GM21381 (cell line): ENCODE measurements around the gene WWOX.

Experiments
- ATAC-seq: cut with Tn5 transposase; IDR thresholded peaks from one replicate; pipeline ENCODE4 v1.9.1; 2021; ENCODE audit warnings: mild to moderate bottlenecking, moderate library complexity; ENCODE audit not compliant: unreplicated experiment

The WWOX gene

GRCh38 chr16:78552716-78553115 lies 453.3 kb downstream of the WWOX start:
- ATAC-seq, result no peak

- ATAC-seq, result no peak
Observed at GRCh38 chr16:78553268-78554039, 454.0 kb downstream of the WWOX start.

GRCh38 chr16:78556421-78556820 lies 457.0 kb downstream of the WWOX start:
- no peak for ATAC-seq

GRCh38 chr16:78560997-78561396 lies 461.5 kb downstream of the WWOX start:
- no peak for ATAC-seq

GRCh38 chr16:78562111-78562510 lies 462.7 kb downstream of the WWOX start:
- ATAC-seq, result no peak

- ATAC-seq, result no peak
Observed at GRCh38 chr16:78562650-78563049, 463.2 kb downstream of the WWOX start.

GRCh38 chr16:78563905-78564304 lies 464.5 kb downstream of the WWOX start:
- no peak for ATAC-seq

- ATAC-seq, result no peak
Observed at GRCh38 chr16:78566397-78567073, 467.1 kb downstream of the WWOX start.

GRCh38 chr16:78570399-78571141 lies 471.1 kb downstream of the WWOX start:
- no peak for ATAC-seq

- ATAC-seq, result no peak
Observed at GRCh38 chr16:78571434-78571833, 472.0 kb downstream of the WWOX start.

GRCh38 chr16:78571898-78572358 lies 472.5 kb downstream of the WWOX start:
- ATAC-seq, result no peak

- ATAC-seq, result peak; percentile 87
Observed at GRCh38 chr16:78574571-78574970, 475.1 kb downstream of the WWOX start.

GRCh38 chr16:78576941-78577340 lies 477.5 kb downstream of the WWOX start:
- ATAC-seq, result no peak

GRCh38 chr16:78577630-78578029 lies 478.2 kb downstream of the WWOX start:
- no peak for ATAC-seq

GRCh38 chr16:78579020-78579419 lies 479.6 kb downstream of the WWOX start:
- no peak for ATAC-seq

- no peak for ATAC-seq
Observed at GRCh38 chr16:78583441-78583840, 484.0 kb downstream of the WWOX start.

GRCh38 chr16:78584213-78584860 lies 484.9 kb downstream of the WWOX start:
- no peak for ATAC-seq

- no peak for ATAC-seq
Observed at GRCh38 chr16:78584991-78585390, 485.5 kb downstream of the WWOX start.

GRCh38 chr16:78589331-78589730 lies 489.9 kb downstream of the WWOX start:
- ATAC-seq, result no peak

- ATAC-seq, result no peak
Observed at GRCh38 chr16:78591682-78592103, 492.2 kb downstream of the WWOX start.

- no peak for ATAC-seq
Observed at GRCh38 chr16:78592111-78592510, 492.7 kb downstream of the WWOX start.
